Stimulated activated CD8-positive, alpha-beta memory T cell treated with anti-CD3 and anti-CD28 coated beads, Interleukin-4, amount 100 ng/mL, for 48 hours (primary cell): Measurements from ENCODE around the gene MAP2K2.
A peak's percentile ranks its signal among the peaks of the same experiment; 100 is the strongest.
"Not testable (repeated sequence)": the region's sequence is repeated elsewhere in the genome, so short reads cannot be mapped to it uniquely, and the experiment has no call there.

Experiments used
- DNase-seq: peaks from one replicate; pipeline ENCODE4 v3.0.0-alpha.2; 2020

MAP2K2 gene

GRCh38 chr19:4123615-4124568 lies at the start of gene MAP2K2:
Gene MAP2K2 (minus strand): TSS chr19:4124122. CDS start chr19:4123875, 247 bp downstream.
- peak; percentile 98 for DNase-seq

GRCh38 chr19:4172861-4173473 lies 49.0 kb upstream of the MAP2K2 start:
- peak; percentile 83 for DNase-seq

GRCh38 chr19:4171676-4172075 lies 47.8 kb upstream of the MAP2K2 start:
- DNase-seq, result no peak

GRCh38 chr19:4164262-4164661 lies 40.3 kb upstream of the MAP2K2 start:
- no peak for DNase-seq

- no peak for DNase-seq
Observed at GRCh38 chr19:4161415-4162077, 37.6 kb upstream of the MAP2K2 start.

- DNase-seq, result not testable (repeated sequence)
Observed at GRCh38 chr19:4157971-4158370, 34.0 kb upstream of the MAP2K2 start.

- DNase-seq, result no peak
Observed at GRCh38 chr19:4157164-4157563, 33.2 kb upstream of the MAP2K2 start.

GRCh38 chr19:4154571-4155312 lies 30.8 kb upstream of the MAP2K2 start:
- no peak for DNase-seq

- no peak for DNase-seq
Observed at GRCh38 chr19:4152241-4152998, 28.5 kb upstream of the MAP2K2 start.

GRCh38 chr19:4151623-4152022 lies 27.7 kb upstream of the MAP2K2 start:
- no peak for DNase-seq

- no peak for DNase-seq
Observed at GRCh38 chr19:4149518-4150288, 25.8 kb upstream of the MAP2K2 start.

- DNase-seq, result no peak
Observed at GRCh38 chr19:4144666-4145249, 20.8 kb upstream of the MAP2K2 start.

GRCh38 chr19:4142916-4143315 lies 19.0 kb upstream of the MAP2K2 start:
- DNase-seq, result not testable (repeated sequence)

- DNase-seq, result peak; percentile 48
Observed at GRCh38 chr19:4140237-4140711, 16.4 kb upstream of the MAP2K2 start.

- DNase-seq, result peak; percentile 98
Observed at GRCh38 chr19:4139614-4140236, 15.8 kb upstream of the MAP2K2 start.

GRCh38 chr19:4138445-4138844 lies 14.5 kb upstream of the MAP2K2 start:
- no peak for DNase-seq

- no peak for DNase-seq
Observed at GRCh38 chr19:4136680-4137088, 12.8 kb upstream of the MAP2K2 start.

GRCh38 chr19:4135386-4135785 lies 11.5 kb upstream of the MAP2K2 start:
- DNase-seq, result not testable (repeated sequence)

- DNase-seq, result no peak
Observed at GRCh38 chr19:4134351-4134750, 10.4 kb upstream of the MAP2K2 start.
